Sigmoid colon (tissue), 7 donors: ENCODE measurements around the gene NGFR. TPM values are rescaled to one million over a fixed set of nuclear protein-coding genes. Genes with fewer than 3 reads are reported as not detected.

Experiments
- DNase-seq: peaks from one replicate; pipeline ENCODE4 v3.0.0-alpha.2; 2019
- H3K27ac ChIP-seq, 4 donors: fragments of 200-600 bp; sonication (generic); one replicate each; pipeline ENCODE4 v1.5.1; 2016 to 2019; ENCODE audit warnings: mild to moderate bottlenecking in 1 of 4
- H3K27me3 ChIP-seq, 3 donors: fragments of 200-600 bp; sonication (generic); one replicate each; pipeline ENCODE4 v1.5.1; 2019; ENCODE audit warnings: mild to moderate bottlenecking in 1 of 3
- H3K36me3 ChIP-seq, 4 donors: fragments of 200-600 bp; sonication (generic); one replicate each; pipeline ENCODE4 v1.5.1; 2016 to 2019
- H3K4me1 ChIP-seq, 4 donors: fragments of 200-600 bp; sonication (generic); one replicate each; pipeline ENCODE4 v1.5.1; 2017 to 2019
- H3K4me3 ChIP-seq, 4 donors: fragments of 200-600 bp; sonication (generic); one replicate each; pipeline ENCODE4 v1.5.1; 2017 to 2019; ENCODE audit warnings: mild to moderate bottlenecking in 2 of 4, moderate library complexity in 1 of 4
- H3K9me3 ChIP-seq, 4 donors: fragments of 200-600 bp in 3 of 4; sonication (generic) in 3 of 4; one replicate each; pipeline versions ENCODE4 v1.5.1 to v1.6.1; 2013 to 2019
- CTCF ChIP-seq, 4 experiments: fragments of 450-650 bp in 3 of 4; fragments of 200-600 bp in 1 of 4; IDR thresholded peaks; one replicate each; pipeline ENCODE4 v1.5.1; 2016 to 2019; ENCODE audit warnings: antibody characterized with exemption in 4 of 4, mild to moderate bottlenecking in 3 of 4, moderate library complexity in 2 of 4
- EP300 ChIP-seq, 4 donors: sonication (generic); formaldehyde crosslinking; IDR thresholded peaks; one replicate each; pipeline ENCODE4 v1.6.1; 2017; ENCODE audit warnings: antibody characterized with exemption in 4 of 4
- POLR2A ChIP-seq, 2 donors: fragments of 450-650 bp; IDR thresholded peaks; one replicate each; pipeline ENCODE4 v1.6.1; 2016; ENCODE audit warnings: antibody characterized with exemption in 2 of 2, mild to moderate bottlenecking in 2 of 2, moderate library complexity in 2 of 2
- POLR2AphosphoS5 ChIP-seq, 4 donors: sonication (generic); formaldehyde crosslinking; IDR thresholded peaks; one replicate each; pipeline ENCODE4 v1.6.1; 2017; ENCODE audit warnings: antibody characterized with exemption in 4 of 4
- WGBS, 2 donors: extraction: QIAGEN DNeasy Blood & Tissue Kit; methylation state at CpG; one replicate each; pipeline ENCODE4 v1.1.7; 2013; 5-methylcytosine and 5-hydroxymethylcytosine counted together
- intact Hi-C: fragments of 100-400 bp; cut with DNase I; formaldehyde crosslinking; loops from one replicate; pipeline ENCODE4 v1.15.1; 2023
- polyA plus RNA-seq, 3 donors: library from polyadenylated mRNA; stranded (reverse); fragments of 200-250 nt; gene quantifications; one replicate each; pipeline ENCODE4 v1.2.3, GENCODE V29; 2013
- small RNA-seq, 3 donors: library from RNA; depleted of rRNA; stranded (forward); fragments of <200 nt; gene quantifications; one replicate each; pipeline ENCODE3, GENCODE V24; 2016
- total RNA-seq, 4 donors: library from RNA; depleted of rRNA; stranded (reverse); fragments of >200 nt; gene quantifications; one replicate each; pipeline ENCODE4 v1.1.0, GENCODE V29; 2016
- donor health status: healthy with polysubstance abuse.
- donor health status: Bipolar disorder and iron deficiency.
- donor health status: healthy.

Gene NGFR
- total and polyA plus RNA-seq, 7 donors, result 0.46 to 15.2 (median 6.9) TPM

DNA sequence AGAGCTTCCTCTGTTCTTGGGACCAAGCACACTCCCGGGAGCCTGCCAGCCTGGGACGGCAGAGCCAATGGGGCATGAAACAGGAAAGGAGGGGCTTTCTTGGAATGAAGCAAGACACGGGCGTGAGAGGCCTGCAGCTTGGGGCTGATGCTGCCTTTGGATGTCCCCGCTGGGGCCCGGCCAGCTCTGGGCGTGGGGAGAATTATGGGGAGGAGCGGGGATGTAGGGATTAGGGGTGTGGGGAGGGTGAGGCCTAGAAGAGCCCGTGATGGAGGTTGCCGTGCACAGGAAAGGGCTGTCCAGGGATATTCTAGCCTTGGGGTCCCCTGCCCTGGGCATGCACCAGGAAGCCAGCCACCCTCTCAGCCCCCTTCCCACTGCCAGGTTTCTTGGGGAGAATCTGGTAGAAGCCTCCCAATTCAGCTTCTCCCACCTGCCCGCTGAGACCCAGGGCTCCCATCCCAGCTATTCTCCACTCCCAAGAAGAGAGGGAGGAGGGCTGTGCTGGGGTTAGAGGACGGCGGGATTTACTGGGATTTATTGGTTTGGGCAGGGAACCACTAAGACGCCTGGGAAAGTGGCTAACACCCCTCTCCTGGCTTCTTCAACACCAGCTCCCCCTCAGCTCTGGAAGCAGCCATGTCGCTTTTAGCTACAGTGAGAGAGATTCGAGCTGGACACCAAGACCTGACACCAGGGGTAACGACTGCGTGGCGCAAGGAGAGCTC is 60.6 kb downstream of the NGFR start:
- DNase-seq, result no peak
- Histone ChIP-seq H3K27ac (no peak overlapping the region), H3K36me3 (no peaks in the 10 kb centered on the region), H3K4me1 (peaks cover 0 to 8% (median 7%) of the 10 kb centered on the region in 4 donors), H3K9me3 (no peaks in the 10 kb centered on the region), H3K4me3 (no peak overlapping the region), H3K27me3 (no peaks in the 10 kb centered on the region)
- 73 to 78% methylated on average over 19 of the region's 19 CpGs for WGBS, 2 donors
- intact Hi-C loops, result loop anchor here (1.0 to 5.0 kb wide), 3 partner anchors 120 to 238 kb away; no protein-coding TSS in a partner anchor
- TF ChIP-seq EP300 (IDR thresholded peaks at IDR 0.05) (no peak), POLR2A (IDR thresholded peaks at IDR 0.05) (no peak), CTCF (IDR thresholded peaks at IDR 0.05) (no peak), POLR2AphosphoS5 (IDR thresholded peaks at IDR 0.05) (no peak)

DNA sequence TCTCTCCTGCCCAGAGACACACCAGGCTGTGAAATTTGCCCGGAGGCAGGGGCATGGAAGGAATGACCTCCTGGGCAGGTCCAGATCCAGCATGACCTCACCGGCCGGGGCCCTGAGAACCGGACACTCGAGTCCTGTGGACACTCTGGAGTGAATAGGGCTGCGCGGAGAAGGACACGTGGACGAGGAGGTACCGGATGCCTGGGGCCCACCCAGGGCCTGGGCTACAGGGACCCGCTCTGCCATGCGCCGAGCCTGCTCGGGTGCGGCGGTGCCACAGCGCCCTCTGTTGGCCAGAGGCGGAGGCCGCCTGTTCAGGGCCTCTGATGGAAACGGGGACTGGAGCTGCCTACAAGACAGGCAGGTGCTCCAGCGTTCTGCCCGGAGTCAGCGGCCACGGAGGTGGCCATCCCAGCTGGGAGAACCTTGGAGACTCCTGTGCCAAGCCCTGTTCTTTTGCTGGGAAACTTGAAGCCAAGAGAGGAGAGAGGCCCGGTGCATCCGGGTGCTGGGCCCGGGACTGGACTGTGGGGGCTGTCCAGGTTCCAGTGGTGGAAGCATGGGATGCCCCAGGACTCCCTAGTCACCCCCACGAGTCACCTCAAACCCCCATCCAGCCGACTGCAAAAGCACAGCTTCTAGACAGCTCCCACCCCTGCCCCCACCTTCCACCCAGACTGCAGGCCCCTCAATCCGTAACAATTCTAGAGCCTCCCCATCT is 61.3 kb downstream of the NGFR start:
- Histone ChIP-seq H3K9me3 (no peaks in the 10 kb centered on the region), H3K4me1 (peaks cover 0 to 8% (median 7%) of the 10 kb centered on the region in 4 donors), H3K27me3 (no peaks in the 10 kb centered on the region), H3K4me3 (no peak overlapping the region), H3K27ac (no peak overlapping the region), H3K36me3 (no peaks in the 10 kb centered on the region)
- intact Hi-C loops, result loop anchor here (1.0 to 5.0 kb wide), 3 partner anchors 121 to 239 kb away; no protein-coding TSS in a partner anchor
- DNase-seq, result peak; percentile 88
- WGBS, 2 donors, result 14 to 20% methylated on average over 30 of the region's 30 CpGs
- TF ChIP-seq CTCF (IDR thresholded peaks at IDR 0.05) (peak; percentile 91 to 100 (median 94)), POLR2AphosphoS5 (IDR thresholded peaks at IDR 0.05) (no peak), EP300 (IDR thresholded peaks at IDR 0.05) (no peak), POLR2A (IDR thresholded peaks at IDR 0.05) (no peak)

GRCh38 chr17:49557312-49558024 is 62.4 kb downstream of the NGFR start:
- TF ChIP-seq POLR2A (IDR thresholded peaks at IDR 0.05) (no peak), CTCF (IDR thresholded peaks at IDR 0.05) (peak; percentile 22 to 62 (median 47)), POLR2AphosphoS5 (IDR thresholded peaks at IDR 0.05) (no peak)
- Histone ChIP-seq H3K27me3 (no peaks in the 10 kb centered on the region), H3K36me3 (no peaks in the 10 kb centered on the region), H3K4me3 (no peak overlapping the region), H3K4me1 (peaks cover 0 to 8% (median 7%) of the 10 kb centered on the region in 4 donors), H3K27ac (no peak overlapping the region), H3K9me3 (no peaks in the 10 kb centered on the region)
- intact Hi-C loops, result loop anchor here (1.0 to 5.0 kb wide), 3 partner anchors 61 to 240 kb away; no protein-coding TSS in a partner anchor
- WGBS, 2 donors, result 13 to 19% methylated on average over 9 of the region's 9 CpGs
- DNase-seq, result peak; percentile 73

Small RNA genes within 50 kb of the gene (small RNA-seq; reads per million reads assigned to genes)
- gene MIR6165, result 0 reads per million in 3 donors

Other genes starting within 250 kb of the NGFR start
- 100 to 1,000 TPM in 3 of 4 donors, 10 to 100 TPM in 1; 83.1 to 134 (median 114) TPM for gene ZNF652, start 133.0 kb upstream of the NGFR start, total RNA-seq
- gene ZNF652, start 133.0 kb upstream of the NGFR start, polyA plus RNA-seq, result 10 to 100 TPM; 12.9 to 20.2 (median 14.4) TPM
- 100 to 1,000 TPM in 1 of 4 donors, 10 to 100 TPM in 3; 70.9 to 105 (median 94.4) TPM for gene PHB1, start 80.4 kb upstream of the NGFR start, total RNA-seq
- gene PHB1, start 80.4 kb upstream of the NGFR start, polyA plus RNA-seq, result 100 to 1,000 TPM; 148 to 279 (median 225) TPM
- gene NXPH3, start 80.6 kb downstream of the NGFR start, total RNA-seq, result 10 to 100 TPM; 20.2 to 32.6 (median 21.9) TPM
- 1 to 10 TPM in 2 of 3 donors, under 1 TPM in 1; 0.23 to 2.4 (median 2.1) TPM for gene NXPH3, start 80.6 kb downstream of the NGFR start, polyA plus RNA-seq
- gene SPOP, start 182.8 kb downstream of the NGFR start, total RNA-seq, result 100 to 1,000 TPM; 226 to 332 (median 280) TPM
- 10 to 100 TPM; 33.0 to 38.9 (median 35.6) TPM for gene SPOP, start 182.8 kb downstream of the NGFR start, polyA plus RNA-seq
- 10 to 100 TPM; 13.0 to 34.9 (median 20.0) TPM for gene SLC35B1, start 212.7 kb downstream of the NGFR start, total RNA-seq
- gene SLC35B1, start 212.7 kb downstream of the NGFR start, polyA plus RNA-seq, result 10 to 100 TPM; 24.0 to 59.7 (median 26.6) TPM